Peyer's patch (tissue), 4 donors: Measurements from ENCODE around the gene PLA2G12A.

Source experiments
- CTCF ChIP-seq, 6 experiments: fragments of 450-650 bp in 4 of 6; fragments of 200-600 bp in 2 of 6; sonication (generic) in 1 of 6; IDR thresholded peaks; one replicate each; pipeline ENCODE4 v1.5.1; 2017 to 2019; ENCODE audit warnings: antibody characterized with exemption in 6 of 6, mild to moderate bottlenecking in 3 of 6, moderate library complexity in 1 of 6
- POLR2A ChIP-seq, 2 donors: fragments of 450-650 bp; IDR thresholded peaks; one replicate each; pipeline ENCODE4 v1.5.1; 2017; ENCODE audit warnings: antibody characterized with exemption in 2 of 2, mild to moderate bottlenecking in 2 of 2, moderate library complexity in 2 of 2

GRCh38 chr4:109764789-109765402, 35.0 kb upstream of the PLA2G12A start:
- TF ChIP-seq POLR2A (IDR thresholded peaks at IDR 0.05): no peak
- no peak for TF ChIP-seq CTCF (IDR thresholded peaks at IDR 0.05)
